ENCODE results near the gene HPSE2.

The HPSE2 gene

GRCh38 chr10:98430427-98430826 lies 805.2 kb downstream of the HPSE2 start:
- no peaks in the 10 kb centered on the region for H3K9me3 ChIP-seq (ENCODE audit: low read depth, low read length)
- no peak for TF ChIP-seq POLR2AphosphoS5 (IDR thresholded peaks at IDR 0.05; ENCODE audit: borderline replicate concordance, low read depth, low read length)
- no peak for TF ChIP-seq EZH2 (IDR thresholded peaks at IDR 0.05)
- no peak for TF ChIP-seq FOXP2 (optimal IDR thresholded peaks at IDR 0.05; ENCODE audit: control extremely low read depth, extremely low read length, insufficient read depth)
- H3K27ac ChIP-seq = no peak overlapping the region
- no peak for DNase-seq (ENCODE audit: low read depth, low spot score)
- H3K4me3 ChIP-seq = no peak overlapping the region
- H3K9ac ChIP-seq (ENCODE audit: insufficient read length) = no peak overlapping the region
- H3K36me3 ChIP-seq (ENCODE audit: insufficient read depth, low read length) = peaks cover 20% of the 10 kb centered on the region; the same call in 1 of the 2 replicates

GRCh38 chr10:98429320-98430072 lies 806.2 kb downstream of the HPSE2 start:
- peaks cover 13% of the 10 kb centered on the region; the same call in 1 of the 2 replicates for H3K36me3 ChIP-seq (ENCODE audit: insufficient read depth, low read length)
- no peaks in the 10 kb centered on the region for H3K9me3 ChIP-seq (ENCODE audit: low read depth, low read length)
- no peak for DNase-seq (ENCODE audit: low read depth, low spot score)
- H3K27ac ChIP-seq = no peak overlapping the region
- TF ChIP-seq FOXP2 (optimal IDR thresholded peaks at IDR 0.05; ENCODE audit: control extremely low read depth, extremely low read length, insufficient read depth) (no peak), EZH2 (IDR thresholded peaks at IDR 0.05) (no peak), POLR2AphosphoS5 (IDR thresholded peaks at IDR 0.05; ENCODE audit: borderline replicate concordance, low read depth, low read length) (no peak)
- no peak overlapping the region for H3K9ac ChIP-seq (ENCODE audit: insufficient read length)
- H3K4me3 ChIP-seq = no peak overlapping the region

GRCh38 chr10:98427011-98427515 lies 808.6 kb downstream of the HPSE2 start:
- H3K9me3 ChIP-seq (ENCODE audit: low read depth, low read length) = no peaks in the 10 kb centered on the region
- H3K4me3 ChIP-seq = no peak overlapping the region
- no peak overlapping the region for H3K27ac ChIP-seq
- no peak overlapping the region for H3K9ac ChIP-seq (ENCODE audit: insufficient read length)
- TF ChIP-seq POLR2AphosphoS5 (IDR thresholded peaks at IDR 0.05; ENCODE audit: borderline replicate concordance, low read depth, low read length) (no peak), FOXP2 (optimal IDR thresholded peaks at IDR 0.05; ENCODE audit: control extremely low read depth, extremely low read length, insufficient read depth) (no peak), EZH2 (IDR thresholded peaks at IDR 0.05) (no peak)
- DNase-seq (ENCODE audit: low read depth, low spot score) = no peak
- H3K36me3 ChIP-seq (ENCODE audit: insufficient read depth, low read length) = peaks cover 2% of the 10 kb centered on the region; the same call in 1 of the 2 replicates

GRCh38 chr10:98425511-98426352 lies 809.9 kb downstream of the HPSE2 start:
- TF ChIP-seq FOXP2 (optimal IDR thresholded peaks at IDR 0.05; ENCODE audit: control extremely low read depth, extremely low read length, insufficient read depth) (no peak), EZH2 (IDR thresholded peaks at IDR 0.05) (no peak), POLR2AphosphoS5 (IDR thresholded peaks at IDR 0.05; ENCODE audit: borderline replicate concordance, low read depth, low read length) (no peak)
- DNase-seq (ENCODE audit: low read depth, low spot score) = no peak
- no peak overlapping the region for H3K27ac ChIP-seq

GRCh38 chr10:98424295-98425254 lies 811.1 kb downstream of the HPSE2 start:
- no peak for TF ChIP-seq POLR2AphosphoS5 (IDR thresholded peaks at IDR 0.05; ENCODE audit: borderline replicate concordance, low read depth, low read length)
- TF ChIP-seq EZH2 (IDR thresholded peaks at IDR 0.05) = no peak
- no peak for TF ChIP-seq FOXP2 (optimal IDR thresholded peaks at IDR 0.05; ENCODE audit: control extremely low read depth, extremely low read length, insufficient read depth)
- no peak overlapping the region for H3K4me3 ChIP-seq
- DNase-seq (ENCODE audit: low read depth, low spot score) = no peak
- H3K36me3 ChIP-seq (ENCODE audit: insufficient read depth, low read length) = no peaks in the 10 kb centered on the region
- H3K9me3 ChIP-seq (ENCODE audit: low read depth, low read length) = no peaks in the 10 kb centered on the region
- no peak overlapping the region for H3K9ac ChIP-seq (ENCODE audit: insufficient read length)
- no peak overlapping the region for H3K27ac ChIP-seq

More at GRCh38 chr10:98425511-98426352, 809.9 kb downstream of the HPSE2 start:
- Histone ChIP-seq H3K9me3 (ENCODE audit: low read depth, low read length) (no peaks in the 10 kb centered on the region), H3K9ac (ENCODE audit: insufficient read length) (no peak overlapping the region), H3K36me3 (ENCODE audit: insufficient read depth, low read length) (no peaks in the 10 kb centered on the region; the same call in 1 of the 2 replicates), H3K4me3 (no peak overlapping the region)

- no peak overlapping the region for H3K4me3 ChIP-seq
- H3K36me3 ChIP-seq (ENCODE audit: insufficient read depth, low read length) = no peaks in the 10 kb centered on the region
- no peak for DNase-seq (ENCODE audit: low read depth, low spot score)
- H3K27ac ChIP-seq = no peak overlapping the region
- H3K9me3 ChIP-seq (ENCODE audit: low read depth, low read length) = no peaks in the 10 kb centered on the region
- no peak for TF ChIP-seq EZH2 (IDR thresholded peaks at IDR 0.05)
- TF ChIP-seq POLR2AphosphoS5 (IDR thresholded peaks at IDR 0.05; ENCODE audit: borderline replicate concordance, low read depth, low read length) = no peak
- no peak for TF ChIP-seq FOXP2 (optimal IDR thresholded peaks at IDR 0.05; ENCODE audit: control extremely low read depth, extremely low read length, insufficient read depth)
- no peak overlapping the region for H3K9ac ChIP-seq (ENCODE audit: insufficient read length)
Observed at GRCh38 chr10:98423691-98424120, 811.9 kb downstream of the HPSE2 start.

GRCh38 chr10:98422182-98422581 lies 813.5 kb downstream of the HPSE2 start:
- Histone ChIP-seq H3K27ac (no peak overlapping the region), H3K9me3 (ENCODE audit: low read depth, low read length) (no peaks in the 10 kb centered on the region), H3K36me3 (ENCODE audit: insufficient read depth, low read length) (no peaks in the 10 kb centered on the region), H3K9ac (ENCODE audit: insufficient read length) (no peak overlapping the region), H3K4me3 (no peak overlapping the region)
- DNase-seq (ENCODE audit: low read depth, low spot score) = no peak
- TF ChIP-seq EZH2 (IDR thresholded peaks at IDR 0.05) (no peak), FOXP2 (optimal IDR thresholded peaks at IDR 0.05; ENCODE audit: control extremely low read depth, extremely low read length, insufficient read depth) (no peak), POLR2AphosphoS5 (IDR thresholded peaks at IDR 0.05; ENCODE audit: borderline replicate concordance, low read depth, low read length) (no peak)
